ENCODE data around the gene GATAD2B.
"Not testable (repeated sequence)": the region's sequence is repeated elsewhere in the genome, so short reads cannot be mapped to it uniquely, and the experiment has no call there.

Gene GATAD2B

GRCh38 chr1:153774026-153774595 lies 148.7 kb downstream of the GATAD2B start:
- Histone ChIP-seq H3K27ac (peak overlapping the region in 18 of 21 experiments; percentile 10 to 98 (median 88)), H3K4me3 (no peak overlapping the region)

- Histone ChIP-seq H3K27ac (peak overlapping the region in 18 of 21 experiments; percentile 31 to 98 (median 84)), H3K4me3 (no peak overlapping the region)
Observed at GRCh38 chr1:153773096-153773921, 149.5 kb downstream of the GATAD2B start.

GRCh38 chr1:153771841-153772593 lies 150.8 kb downstream of the GATAD2B start:
- Histone ChIP-seq H3K4me3 (no peak overlapping the region), H3K27ac (peak overlapping the region in 9 of 21 experiments; percentile 23 to 98 (median 86))

DNA sequence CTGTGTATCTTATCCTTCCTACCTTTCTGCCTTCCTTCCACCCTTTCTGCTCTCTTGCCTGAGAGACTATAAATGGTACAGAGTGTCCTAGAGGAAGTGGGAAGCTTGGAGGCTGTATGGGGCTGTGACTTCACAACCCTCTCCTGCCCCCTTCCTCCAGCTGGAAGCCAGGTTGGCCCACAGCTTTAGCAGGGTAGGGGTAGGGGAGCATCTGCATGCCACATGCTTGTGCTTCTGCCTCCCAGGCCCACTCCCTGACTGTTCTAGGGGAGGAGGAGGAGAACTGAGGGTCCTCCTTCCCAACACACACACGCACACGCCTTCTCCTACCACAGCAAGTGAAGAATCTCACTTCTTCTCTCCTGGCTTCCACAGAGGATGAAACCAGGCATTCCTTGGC lies 151.5 kb downstream of the GATAD2B start:
- peak overlapping the region in 10 of 21 experiments; percentile 3 to 98 (median 39) for H3K27ac ChIP-seq
- H3K4me3 ChIP-seq = no peak overlapping the region

DNA sequence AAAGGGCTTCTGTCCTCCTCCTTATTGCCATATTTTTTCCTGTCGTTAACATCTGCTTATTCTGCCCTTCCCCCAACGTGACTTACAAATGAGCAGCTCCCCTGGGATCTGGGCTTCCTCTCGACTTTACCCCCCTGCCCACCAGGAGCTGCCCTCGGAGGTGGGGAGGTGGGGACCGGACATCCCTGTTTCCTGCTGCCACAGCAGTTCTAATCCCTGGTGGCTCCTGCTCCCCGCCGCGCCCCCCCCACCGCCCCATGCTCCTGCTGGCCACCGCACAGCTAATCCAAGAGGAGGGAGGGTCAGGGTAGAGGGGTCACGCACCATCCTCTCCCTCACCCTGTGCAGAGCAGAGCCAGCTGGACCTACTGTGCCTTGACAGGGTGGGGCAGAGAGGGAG lies 152.0 kb downstream of the GATAD2B start:
- H3K27ac ChIP-seq = peak overlapping the region in 12 of 21 experiments; percentile 3 to 98 (median 38)
- no peak overlapping the region for H3K4me3 ChIP-seq

DNA sequence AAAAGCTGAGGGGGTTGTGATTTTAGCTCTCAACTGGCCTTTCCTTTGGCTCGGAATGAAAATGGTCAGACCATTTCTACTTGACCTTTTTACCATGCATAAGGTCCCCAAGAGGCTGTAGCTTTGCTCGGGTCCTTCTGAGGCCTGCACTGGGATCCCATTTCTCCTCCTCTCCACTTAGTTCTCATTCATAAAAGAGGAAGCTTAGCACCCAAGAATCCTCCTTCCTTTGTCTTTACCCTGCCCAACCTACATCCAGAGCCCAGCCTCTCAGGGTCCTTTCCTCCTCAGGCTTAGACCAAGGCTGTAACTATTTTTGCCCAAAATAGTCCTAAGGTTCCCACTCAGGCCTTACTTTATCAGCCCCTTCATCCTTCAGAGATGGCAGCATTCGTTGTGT lies 153.6 kb downstream of the GATAD2B start:
- Histone ChIP-seq H3K4me3 (no peak overlapping the region), H3K27ac (peak overlapping the region in 6 of 21 experiments; percentile 5 to 98 (median 38))

DNA sequence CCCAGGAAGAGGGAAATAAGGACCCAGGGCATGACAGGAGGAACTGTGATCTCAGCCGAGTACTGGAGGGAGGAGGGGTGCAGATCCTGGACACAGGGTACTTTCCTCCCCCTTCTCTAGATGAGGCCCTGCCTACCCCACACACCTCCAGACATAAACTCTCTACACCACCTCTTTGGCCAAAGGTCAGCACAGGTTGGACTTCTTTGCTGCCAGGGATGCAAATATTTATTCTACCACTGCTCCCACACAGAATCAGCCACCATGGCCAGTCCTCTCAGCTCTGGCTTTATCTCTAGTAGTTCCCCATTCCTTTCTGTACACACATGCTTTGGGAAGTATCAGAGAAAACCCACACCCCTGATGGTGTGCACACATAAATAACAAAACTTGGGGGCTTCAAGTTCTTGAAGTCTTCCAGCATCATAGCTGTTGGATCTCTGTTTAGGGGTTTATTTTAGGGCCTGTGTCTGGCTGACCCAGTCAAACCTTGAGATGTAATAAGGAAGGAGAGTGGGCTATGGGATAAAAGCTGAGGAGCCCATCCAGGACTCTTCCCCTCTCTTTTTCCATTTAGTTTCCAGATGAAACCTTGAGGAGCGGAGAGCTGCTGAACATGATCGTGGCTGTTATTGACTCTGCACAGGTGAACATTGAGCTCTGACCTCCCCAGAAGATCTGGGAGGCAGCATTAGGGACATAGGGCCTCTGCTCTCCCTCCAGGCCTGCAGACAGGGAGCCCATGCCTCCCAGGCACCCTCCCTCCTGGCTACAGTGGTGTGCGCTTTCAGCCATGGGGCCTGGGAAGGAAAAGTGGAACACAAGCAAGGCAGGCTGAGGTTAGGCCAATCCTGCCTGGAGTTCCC lies 154.2 kb downstream of the GATAD2B start:
- peak overlapping the region in 6 of 21 experiments; percentile 5 to 98 (median 38) for H3K27ac ChIP-seq
- no peak overlapping the region for H3K4me3 ChIP-seq

DNA sequence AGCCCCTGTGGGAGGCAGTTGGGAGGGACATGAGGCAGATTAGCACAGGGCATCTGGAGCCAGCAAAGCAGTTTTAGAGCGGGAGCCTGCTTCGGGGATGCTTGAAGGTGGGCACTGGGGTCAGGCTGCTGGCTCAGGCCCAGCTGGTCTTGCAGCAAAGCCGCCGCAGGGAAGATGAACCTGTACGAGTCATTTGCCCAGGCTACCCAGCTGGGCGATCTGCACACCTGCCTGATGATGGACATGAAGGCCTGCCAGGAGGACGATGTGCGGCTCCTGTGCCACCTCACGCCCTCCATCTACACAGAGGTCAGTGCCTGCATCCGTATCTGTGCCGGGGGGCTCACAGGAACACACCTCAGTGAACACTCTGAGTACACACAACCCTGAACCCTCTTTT lies 155.3 kb downstream of the GATAD2B start:
- Histone ChIP-seq H3K27ac (peak overlapping the region in 1 of 21 experiments; percentile 5), H3K4me3 (no peak overlapping the region)

GRCh38 chr1:153766663-153767062 lies 156.1 kb downstream of the GATAD2B start:
- not testable (repeated sequence) for H3K27ac ChIP-seq, H3K4me3 ChIP-seq

GRCh38 chr1:153764310-153764709 lies 158.5 kb downstream of the GATAD2B start:
- H3K27ac ChIP-seq = peak overlapping the region in 3 of 21 experiments; percentile 8 to 57 (median 48)

GRCh38 chr1:153763365-153764225 lies 159.2 kb downstream of the GATAD2B start:
- peak overlapping the region in 3 of 21 experiments; percentile 8 to 57 (median 48) for H3K27ac ChIP-seq
- no peak overlapping the region for H3K4me3 ChIP-seq

More at GRCh38 chr1:153764310-153764709, 158.5 kb downstream of the GATAD2B start:
- H3K4me3 ChIP-seq = no peak overlapping the region

DNA sequence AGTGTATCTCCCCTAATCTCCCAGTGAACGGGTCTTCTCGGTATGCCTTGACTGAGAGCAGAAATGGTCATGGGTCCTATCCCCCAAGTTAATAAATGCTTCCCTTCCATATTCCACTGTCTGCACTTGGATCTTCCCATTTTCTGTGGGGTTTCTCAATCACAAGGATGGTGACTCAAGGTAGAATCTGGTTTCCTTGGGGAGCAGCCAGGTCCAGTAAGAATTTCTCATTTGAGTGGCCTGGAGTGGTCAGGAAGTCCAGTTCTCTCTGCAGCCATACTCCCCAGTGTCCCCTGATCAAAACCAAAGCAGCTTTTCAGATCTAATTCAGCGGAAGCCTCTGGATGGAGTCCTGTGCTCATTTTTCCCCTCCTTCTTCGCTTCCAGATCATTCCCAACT lies 162.3 kb downstream of the GATAD2B start:
- Histone ChIP-seq H3K4me3 (no peak overlapping the region), H3K27ac (no peak overlapping the region)
